GM18858 (cell line): ENCODE results near the gene MUC5B.
"Not testable (repeated sequence)": the region's sequence is repeated elsewhere in the genome, so short reads cannot be mapped to it uniquely, and the experiment has no call there.

ENCODE experiments used
- ATAC-seq: cut with Tn5 transposase; IDR thresholded peaks from one replicate; pipeline ENCODE4 v1.9.1; 2021; ENCODE audit not compliant: unreplicated experiment

Gene MUC5B

GRCh38 chr11:1202776-1203504 is 19.9 kb upstream of the MUC5B start:
- no peak for ATAC-seq

DNA sequence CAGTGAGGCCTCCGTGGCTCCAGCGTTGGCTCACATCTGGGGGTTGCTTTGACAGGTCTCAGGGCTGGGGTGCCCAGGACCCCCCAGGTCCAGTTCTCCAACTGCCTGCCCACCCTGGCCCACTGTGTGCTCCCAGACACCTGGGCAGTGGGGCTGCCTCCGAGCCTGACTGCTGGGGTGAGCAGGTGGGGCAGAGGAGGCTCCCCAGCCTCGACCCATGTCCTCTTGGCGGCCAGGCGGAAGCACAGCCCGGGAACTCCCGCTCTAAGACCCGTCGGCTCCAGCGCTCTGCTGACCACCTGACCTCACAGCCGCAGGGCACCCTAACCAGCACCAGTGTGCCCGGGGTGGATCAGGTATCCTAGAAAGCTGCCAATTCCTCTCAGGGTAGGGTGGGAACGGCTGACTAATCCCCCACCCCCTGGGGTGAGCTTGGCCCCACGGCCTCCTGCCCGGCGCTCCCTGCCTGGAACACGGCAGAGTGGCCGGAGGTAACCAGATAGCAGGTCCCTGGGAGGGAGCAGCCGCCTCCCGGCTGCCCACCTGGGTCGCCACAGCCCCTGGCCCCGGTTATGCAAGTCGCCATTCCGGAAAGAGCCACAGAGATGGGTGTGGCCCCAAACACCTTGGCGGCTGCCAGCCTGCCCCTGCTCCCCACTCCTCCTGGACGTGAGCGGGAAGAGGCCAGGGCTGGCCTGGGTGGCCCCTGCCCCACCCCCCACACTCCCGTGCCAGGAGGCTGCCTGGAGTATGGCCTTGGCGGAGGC is 19.2 kb upstream of the MUC5B start:
- no peak for ATAC-seq

DNA sequence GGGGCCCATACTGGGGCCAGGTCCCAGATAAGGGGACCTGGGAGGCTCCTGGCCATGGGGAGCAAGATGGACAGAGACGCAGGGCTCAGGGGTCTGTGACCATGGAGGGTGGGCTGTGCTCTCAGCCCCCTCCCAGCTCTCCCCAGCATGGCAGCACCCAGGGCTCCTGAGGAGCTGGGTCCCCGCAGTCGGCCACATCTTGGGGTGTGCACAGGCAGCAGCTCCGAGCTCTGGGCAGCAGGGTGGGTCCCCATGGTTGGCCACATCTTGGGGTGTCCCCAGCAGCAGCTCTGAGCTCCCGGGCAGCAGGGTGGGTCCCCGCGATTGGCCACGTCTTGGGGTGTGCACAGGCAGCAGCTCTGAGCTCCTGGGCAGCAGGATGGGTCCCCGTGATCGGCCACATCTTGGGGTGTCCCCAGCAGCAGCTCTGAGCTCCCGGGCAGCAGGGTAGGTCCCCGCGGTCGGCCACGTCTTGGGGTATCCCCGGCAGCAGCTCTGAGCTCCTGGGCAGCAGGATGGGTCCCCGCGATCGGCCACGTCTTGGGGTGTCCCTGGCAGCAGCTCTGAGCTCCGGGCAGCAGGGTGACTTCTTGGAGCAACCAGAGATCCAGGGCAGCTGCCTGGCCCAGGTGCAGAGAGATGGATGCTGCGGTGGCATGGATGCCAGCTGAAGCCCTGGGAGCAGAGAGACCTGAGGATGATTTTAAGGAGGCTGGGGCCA is 18.3 kb upstream of the MUC5B start:
- no peak for ATAC-seq

DNA sequence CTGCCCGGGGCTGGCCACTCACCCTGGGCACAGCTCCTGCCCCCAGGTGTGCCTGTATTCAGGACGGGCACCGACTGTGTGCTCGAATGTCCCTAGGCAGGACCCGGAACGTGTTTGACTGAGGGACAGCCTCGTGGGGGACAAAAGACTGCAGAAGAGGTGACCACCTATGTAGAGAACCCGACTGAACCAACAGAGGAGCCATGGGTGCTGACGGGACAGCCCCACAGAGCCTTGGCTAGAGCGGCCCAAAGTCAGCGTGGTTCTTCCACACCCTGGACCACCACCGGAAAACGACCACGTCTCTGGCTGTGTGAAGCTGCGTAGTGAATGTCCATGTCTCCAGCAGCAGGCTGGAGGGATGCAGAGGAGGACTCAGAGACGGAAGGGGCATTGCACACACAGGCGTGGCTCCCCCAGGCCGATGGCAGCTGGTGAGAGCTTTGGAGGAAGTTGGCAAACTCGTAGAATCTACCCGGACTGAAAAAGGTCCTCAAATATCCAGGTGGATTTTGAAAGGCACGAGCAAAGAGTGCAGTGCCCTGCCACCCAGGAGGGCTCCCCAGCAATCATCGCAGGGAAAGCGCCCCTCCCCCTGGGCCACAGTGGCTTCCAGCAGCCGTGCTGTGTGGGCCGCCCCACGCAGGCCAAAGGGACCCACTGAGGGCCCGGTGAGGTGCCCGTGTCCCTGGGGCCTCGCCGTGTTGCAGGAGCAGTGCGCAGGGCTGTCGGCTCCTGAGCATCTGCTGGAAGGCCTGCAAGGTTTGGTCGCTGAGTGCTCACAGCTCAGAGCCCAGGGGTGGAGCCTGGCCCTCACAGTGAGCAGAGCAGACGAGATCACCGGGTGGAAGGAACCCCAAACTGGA is 17.5 kb upstream of the MUC5B start:
- no peak for ATAC-seq

DNA sequence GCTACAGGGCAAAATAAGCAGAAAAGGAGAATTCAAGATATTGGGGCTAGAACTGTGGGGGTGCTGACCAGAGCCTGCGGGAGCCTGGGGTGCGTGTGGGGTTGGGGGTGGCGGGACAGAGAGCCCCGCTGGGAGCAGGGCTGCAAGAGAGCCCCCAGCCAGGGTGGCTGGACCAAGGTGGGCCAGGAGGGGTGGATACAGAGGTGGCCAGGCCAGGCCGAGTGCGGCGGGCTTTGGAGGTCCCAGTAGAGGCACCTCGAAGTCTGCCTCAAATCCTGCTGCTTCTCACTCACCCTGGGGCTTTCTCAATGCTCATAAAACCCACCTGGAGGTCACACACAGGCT is 16.9 kb upstream of the MUC5B start:
- no peak for ATAC-seq

- no peak for ATAC-seq
Observed at GRCh38 chr11:1206391-1207271, 16.2 kb upstream of the MUC5B start.

DNA sequence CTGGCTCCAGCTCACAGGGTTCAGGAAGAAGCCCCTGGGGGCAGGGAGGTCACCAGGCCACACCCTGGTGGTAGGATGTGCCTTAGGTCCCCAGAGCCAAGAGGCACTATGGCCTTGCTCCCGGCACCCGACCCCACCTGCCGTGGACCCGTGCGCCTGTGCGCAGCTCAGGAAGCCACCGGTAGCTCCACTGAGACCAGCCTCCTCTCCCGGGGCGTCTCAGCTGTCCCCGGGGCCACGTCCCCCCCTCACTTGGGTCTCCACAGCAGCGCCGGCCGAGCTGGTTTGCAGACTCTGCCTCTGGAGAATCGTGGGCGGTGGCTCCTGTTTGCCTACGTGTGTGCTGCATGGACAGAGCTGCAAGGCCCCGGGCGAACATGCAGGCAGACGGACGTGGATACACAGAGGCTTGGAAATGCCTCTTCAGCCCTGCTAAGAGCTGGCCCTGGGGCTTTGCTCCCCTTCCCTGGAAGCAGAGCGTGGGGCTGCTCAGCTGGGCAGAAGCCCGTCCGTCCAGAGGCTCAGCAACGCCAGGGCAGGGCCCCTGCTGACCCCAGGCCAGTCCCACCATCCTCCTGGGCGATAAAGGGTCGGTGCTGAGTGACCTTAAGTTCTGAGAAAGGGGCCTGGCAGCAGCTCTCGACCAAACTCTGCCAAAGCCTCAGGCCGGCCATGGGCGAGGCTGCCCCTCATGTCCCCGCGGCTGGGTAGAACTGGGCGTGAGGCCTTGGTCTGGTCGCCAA is 15.3 kb upstream of the MUC5B start:
- ATAC-seq: no peak

DNA sequence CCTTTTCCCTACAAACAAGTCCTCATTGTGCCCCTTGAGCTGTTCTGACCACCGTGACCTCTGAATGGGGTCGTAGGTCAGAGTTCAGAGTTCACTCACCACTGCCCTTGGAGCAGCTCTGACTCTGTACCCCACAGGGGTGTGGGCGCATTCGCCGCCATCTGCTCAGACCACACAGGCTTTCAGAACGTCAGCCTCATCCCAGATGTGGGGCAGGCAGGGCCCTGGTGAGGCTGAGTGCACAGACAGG is 14.8 kb upstream of the MUC5B start:
- ATAC-seq: no peak

- ATAC-seq: no peak
Observed at GRCh38 chr11:1208394-1209261, 14.2 kb upstream of the MUC5B start.

DNA sequence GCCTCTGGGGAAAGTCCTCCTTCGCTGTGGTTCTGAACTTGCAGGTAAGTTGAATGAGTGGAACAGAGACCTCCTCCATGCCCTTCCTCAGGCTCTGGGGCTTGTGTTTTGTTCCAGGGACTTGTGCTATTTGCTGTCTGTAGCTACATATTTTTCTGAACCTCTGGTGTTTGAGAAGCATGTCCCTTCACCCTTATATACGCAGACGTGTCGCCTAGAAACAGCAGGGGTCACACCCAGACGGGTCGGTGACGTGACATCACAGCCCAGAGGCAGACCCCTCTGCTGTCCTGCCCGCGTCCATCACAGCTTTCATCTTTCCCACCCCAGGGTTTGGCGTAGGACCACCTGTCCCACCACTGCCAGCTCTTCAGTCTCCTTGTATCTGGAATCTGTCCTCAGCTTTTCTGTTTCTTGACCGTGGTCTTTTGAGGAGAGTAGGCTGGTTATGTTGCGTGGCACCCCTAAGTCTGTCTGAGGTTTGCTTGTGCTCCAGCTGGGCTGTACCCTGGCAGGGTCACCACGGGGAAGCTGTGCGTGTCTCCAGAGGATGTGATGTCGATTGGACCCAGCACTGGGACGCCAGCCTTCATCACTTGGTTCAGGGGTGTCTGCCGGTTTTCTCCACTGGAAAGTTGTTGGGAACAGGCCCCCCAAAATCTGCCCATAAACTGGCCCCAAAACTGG is 13.4 kb upstream of the MUC5B start:
- no peak for ATAC-seq

GRCh38 chr11:1211838-1212237 is 11.0 kb upstream of the MUC5B start:
- no peak for ATAC-seq

DNA sequence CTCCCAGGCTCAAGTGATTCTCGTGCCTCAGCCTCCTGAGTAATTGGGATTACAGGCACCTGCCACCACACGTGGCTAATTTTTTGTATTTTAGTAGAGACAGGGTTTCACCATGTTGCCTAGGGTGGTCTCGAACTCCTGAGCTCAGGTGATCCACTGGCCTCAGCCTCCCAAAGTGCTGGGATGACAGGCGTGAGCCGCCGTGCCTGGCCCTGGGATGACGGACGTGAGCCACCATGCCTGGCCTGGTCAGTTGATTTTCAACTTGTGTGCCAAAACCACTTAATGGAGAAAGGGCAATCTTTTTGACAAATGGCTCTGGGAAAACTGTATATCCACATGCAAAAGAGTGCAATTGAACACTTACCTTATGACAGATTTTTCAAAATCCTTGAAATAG is 7.0 kb upstream of the MUC5B start:
- not testable (repeated sequence) for ATAC-seq

DNA sequence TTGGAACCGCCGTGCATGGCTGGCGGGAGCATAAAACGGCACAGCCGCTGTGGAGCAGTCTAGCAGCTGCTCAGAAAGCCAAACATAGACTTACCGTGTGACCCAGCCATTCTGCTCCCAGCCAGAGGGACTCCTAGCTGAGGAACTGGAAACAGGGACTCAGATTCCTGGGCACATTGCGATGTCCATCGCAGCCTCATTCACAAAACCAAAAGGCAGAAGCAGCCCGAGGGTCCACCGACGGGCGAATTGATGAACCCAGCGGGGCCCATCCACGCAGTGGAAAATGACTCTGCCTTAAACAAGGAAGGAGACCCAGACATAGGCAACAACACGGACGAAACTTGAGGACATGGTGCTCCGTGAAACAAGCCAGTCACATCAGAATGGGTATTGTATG is 5.7 kb upstream of the MUC5B start:
- no peak for ATAC-seq

DNA sequence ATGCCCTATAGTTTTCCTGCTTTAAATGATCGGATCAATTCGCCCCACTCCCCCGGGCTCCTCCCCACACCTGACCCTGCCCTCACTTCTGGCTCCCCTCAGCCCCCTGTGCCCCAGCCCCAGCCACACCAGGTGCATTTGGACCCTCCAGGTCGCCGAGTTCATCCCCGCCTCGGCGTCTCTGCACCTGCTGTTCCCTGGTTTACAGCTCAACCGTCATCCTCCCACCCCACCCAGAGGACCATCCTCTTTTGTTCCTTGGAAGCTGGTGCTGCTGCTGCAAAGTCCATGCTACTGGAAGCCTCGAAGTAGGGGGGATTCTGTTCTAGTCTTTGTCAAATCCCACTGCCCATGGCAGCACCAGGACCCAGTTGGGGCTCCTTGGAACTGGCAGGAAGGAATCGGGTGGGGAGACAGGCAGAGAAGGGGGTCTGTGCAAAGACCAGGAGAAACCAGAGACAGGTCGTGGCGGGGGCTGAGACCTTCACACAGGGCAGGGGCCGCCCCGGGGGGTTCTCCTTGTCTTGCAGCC is 4.5 kb upstream of the MUC5B start:
- no peak for ATAC-seq

GRCh38 chr11:1218788-1219445 is 3.9 kb upstream of the MUC5B start:
- ATAC-seq: no peak

GRCh38 chr11:1219446-1219833 is 3.4 kb upstream of the MUC5B start:
- no peak for ATAC-seq
